G401 (cell line): ENCODE results near the gene ITGAV. TPM values are rescaled to one million over a fixed set of nuclear protein-coding genes. Genes with fewer than 3 reads are reported as not detected.

ENCODE experiments used
- DNase-seq: peaks from one replicate; pipeline ENCODE4 v3.0.0-alpha.2; 2015; ENCODE audit warnings: low spot score
- in situ Hi-C: cut with HindIII; loops from 2 replicates; pipeline ENCODE4 v1.10.0; 2016; ENCODE audit warnings: low sequenced_read_pairs, mixed read lengths
- total RNA-seq: library from RNA; depleted of rRNA; stranded (reverse); fragments of >200 nt; shearing (Covaris generic); gene quantifications from 2 replicates; pipeline ENCODE4 v1.2.3, GENCODE V29; 2014

The ITGAV gene
- total RNA-seq, 1 experiment from 2014 or later, result 172 TPM

DNA sequence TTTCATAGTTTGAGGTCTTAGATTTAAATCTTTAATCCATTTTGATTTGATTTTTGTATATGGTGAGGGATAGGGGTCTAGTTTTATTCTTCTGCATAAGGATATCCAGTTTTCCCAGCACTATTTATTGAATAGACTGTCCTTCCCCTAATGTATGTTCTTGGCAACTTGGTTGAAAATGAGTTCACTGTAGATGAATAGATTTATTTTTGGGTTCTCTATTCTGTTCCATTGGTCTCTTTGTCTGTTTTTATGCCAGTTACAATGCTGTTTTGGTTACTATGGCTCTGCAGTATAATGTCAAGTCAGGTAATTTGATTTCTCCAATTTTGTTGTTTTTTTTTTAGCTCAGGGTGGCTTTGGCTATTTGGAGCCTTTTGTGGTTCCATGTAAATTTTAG, 109.9 kb downstream of the ITGAV start:
- no peak for DNase-seq
- in situ Hi-C loops, result no loop called here

DNA sequence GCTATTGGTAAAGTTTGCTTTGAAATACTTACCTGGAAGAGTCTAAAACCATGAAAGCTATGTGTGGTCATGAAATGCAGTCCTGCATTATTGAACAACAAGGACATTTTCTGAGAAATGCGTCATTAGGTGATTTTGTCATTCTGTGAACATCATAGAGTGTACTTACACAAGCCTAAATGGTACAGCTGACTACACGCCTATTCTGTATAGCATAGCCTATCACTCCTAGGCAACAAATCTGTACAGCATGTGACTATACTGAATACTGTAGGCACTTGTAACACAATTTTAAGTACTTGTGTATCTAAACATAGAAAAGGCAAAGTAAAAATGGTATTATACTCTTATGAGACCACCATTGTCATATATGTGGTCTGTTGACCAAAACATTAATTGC, 112.2 kb downstream of the ITGAV start:
- in situ Hi-C loops, result no loop called here
- DNase-seq, result no peak

DNA sequence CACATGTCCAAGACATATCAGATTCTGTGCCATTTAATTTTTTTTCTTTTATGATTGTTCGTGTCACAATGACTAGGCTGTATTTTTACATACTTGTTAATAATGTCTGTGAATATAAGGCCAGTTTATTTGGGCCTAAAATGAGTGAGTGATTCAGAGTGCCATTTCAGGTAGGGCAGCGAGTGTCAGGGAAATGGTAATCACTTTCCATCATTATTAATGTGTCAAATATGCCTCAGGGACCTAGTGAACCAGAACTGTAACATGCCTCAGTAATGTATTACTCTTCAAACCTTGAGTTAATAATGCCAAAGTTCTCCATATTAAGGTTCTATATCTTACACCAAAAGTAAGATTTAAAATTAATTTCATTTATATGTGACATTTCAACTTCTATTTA, 112.6 kb downstream of the ITGAV start:
- no peak for DNase-seq
- in situ Hi-C loops, result no loop called here

DNA sequence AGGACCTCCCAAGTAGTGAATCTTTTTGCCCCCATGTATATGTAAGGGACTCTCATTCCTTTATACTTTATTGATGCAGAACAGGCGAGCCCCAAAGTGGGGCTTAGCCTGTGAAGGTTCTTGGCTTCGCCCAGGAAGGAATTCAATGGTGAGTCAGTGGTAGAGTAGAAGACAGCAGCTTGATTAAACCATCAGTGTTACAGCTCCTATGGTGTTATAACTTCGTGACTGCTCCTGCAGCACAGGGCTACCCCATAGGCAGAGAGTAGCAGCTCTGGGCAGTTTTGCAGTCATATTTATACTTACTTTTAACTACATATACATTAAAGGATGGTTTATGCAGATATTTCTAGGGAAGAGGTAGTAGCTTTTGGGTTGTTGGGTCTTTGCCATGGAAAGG, 115.0 kb downstream of the ITGAV start:
- in situ Hi-C loops, result no loop called here
- DNase-seq, result no peak

DNA sequence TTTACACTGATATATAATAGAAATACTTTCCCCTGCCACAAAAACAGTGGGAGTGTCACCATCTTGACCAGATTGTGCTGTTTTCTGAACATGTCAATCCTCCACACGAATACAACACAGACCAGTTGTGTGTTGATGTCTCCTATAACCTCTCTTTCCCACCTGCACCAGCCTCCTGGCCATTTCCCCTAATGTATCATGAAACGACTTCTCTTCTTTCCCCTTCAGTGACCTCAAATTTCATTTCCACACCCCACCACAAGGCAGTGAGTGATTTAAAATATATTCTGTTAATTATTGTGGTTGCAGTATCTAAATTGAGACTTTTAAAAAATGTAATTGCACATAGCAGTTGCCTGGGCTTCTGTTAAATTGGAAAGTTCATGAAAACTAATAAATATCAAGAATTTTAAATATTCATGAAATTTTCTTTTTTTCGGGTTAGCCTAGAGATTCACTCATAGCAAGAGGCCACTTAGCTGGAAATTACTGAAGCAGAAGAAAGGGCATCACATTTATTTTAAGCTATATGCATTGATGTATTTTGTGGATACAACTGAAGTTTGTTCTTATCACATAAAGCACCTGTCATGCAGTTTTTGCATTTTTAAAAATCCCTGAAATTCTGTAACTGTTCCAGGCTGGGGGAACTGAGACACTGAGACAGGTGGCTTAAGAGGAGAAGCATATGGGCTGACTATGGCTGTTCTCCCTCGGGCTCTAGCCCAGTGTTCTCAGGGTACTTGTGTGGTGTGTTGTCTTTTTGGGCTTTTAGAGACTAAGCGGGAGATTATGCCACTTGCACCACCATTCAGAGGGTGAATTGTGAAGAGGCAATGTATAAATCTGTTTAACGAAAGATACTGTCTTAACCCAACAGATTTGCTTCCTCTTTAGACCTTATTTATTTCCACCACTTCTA, 119.9 kb downstream of the ITGAV start:
- DNase-seq, result peak; percentile 90
- in situ Hi-C loops, result no loop called here

DNA sequence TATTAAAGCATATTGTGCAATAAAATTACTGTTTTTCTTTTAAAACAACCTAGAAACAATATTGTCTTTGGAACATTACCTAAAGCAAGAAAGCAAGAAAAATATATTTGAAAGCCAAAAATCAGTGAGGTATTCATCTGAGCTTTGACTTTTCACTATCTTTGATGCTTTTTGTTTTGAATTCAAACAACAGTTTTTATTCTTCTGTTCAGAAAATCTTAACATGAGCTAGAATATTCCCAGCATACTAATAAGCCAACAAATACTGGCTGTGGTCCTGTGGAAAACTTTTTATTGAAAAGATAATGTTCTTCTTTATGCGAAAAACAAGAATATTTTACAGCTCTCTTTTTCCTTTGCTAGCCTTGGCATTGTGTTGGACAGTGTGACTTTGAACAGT, 123.8 kb downstream of the ITGAV start:
- in situ Hi-C loops, result no loop called here
- no peak for DNase-seq

DNA sequence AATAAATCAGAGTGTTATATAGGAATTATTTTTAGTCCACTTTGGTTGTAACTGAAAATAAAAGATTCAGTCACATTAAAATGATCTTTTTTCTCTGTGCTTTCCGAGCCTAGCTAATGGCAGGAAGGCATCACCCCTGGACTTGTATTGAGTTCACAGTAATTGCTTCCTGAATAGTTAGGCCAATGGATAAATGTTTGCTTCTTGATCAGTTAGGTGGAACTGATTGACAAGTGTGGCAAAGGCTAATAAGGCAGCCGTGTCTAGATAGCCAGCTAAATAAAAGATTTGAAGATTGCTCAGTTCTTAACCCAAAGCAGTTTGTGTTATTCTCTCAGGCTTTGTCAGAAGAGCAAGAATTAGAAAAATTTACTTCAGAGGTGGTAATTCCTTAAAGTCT, 124.8 kb downstream of the ITGAV start:
- in situ Hi-C loops, result no loop called here
- DNase-seq, result no peak

DNA sequence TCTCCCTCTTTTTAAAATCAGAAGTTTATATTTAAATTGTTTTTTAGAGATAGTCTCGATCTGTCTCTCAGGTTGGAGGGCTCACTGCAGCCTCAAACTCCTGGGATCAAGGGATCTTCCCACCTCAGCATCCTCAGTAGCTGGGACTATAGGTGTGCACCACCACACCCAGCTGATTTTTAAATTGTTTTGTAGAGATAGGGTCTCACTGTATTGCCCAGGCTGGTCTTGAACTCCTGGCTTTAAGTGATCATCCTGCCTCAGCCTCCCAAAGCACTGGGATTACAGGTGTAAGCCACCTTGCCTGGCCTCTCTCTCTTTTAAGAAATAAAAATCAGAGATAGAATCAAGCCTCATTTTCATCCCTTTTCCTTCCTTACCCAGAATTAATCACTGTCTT, 126.1 kb downstream of the ITGAV start:
- in situ Hi-C loops, result no loop called here
- DNase-seq, result no peak

DNA sequence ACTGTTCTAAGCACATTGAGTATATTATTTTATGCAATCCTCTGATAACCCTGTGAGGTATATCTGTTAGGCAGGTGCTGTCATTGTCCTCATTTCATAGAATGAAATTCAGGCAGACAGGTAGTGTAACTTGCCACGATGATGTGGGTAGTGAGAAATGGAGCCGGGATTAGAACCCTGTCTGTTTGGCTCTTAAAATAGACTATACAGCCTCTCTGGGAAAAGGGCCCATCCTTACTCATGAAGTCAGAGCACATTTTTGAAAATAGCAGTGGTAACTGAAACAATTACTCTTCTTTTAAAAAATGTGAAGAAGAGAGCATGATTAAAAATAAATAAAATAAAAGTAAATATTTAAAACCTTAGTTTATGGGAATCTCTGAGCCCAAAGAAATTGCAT, 127.0 kb downstream of the ITGAV start:
- DNase-seq, result no peak
- in situ Hi-C loops, result no loop called here

DNA sequence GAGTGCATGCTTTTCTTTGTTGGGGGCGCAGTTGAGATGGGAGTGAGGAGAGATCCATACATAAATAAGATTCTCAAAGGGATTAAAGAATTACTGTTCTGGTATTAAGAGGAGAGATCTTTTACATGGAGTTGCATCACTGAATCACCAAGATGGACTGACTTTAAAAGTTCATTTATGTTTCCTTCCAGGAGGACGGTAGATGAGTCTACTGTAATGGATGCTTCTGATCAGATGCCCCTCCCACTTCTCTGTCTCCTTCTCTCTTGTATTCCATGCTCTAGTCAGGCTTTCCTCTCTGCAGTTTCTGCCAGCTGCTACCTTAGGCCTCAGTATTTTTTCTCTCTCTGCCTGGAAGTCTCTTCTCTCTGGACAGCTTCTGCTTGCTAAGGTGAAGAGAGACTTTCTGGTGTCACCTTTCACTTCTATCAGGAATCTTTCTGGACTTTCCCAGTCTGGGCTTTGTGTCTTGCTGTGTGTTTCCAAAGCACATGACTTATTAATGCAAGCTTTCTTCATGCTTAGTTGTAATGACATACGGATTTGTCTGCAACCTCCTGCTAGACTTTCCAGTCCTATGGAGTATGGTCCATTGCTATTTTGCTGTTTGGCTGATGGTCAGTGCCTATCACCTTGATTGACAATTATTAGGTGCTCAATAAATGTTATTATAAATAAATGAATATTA, 127.6 kb downstream of the ITGAV start:
- DNase-seq, result peak; percentile 51
- in situ Hi-C loops, result no loop called here

DNA sequence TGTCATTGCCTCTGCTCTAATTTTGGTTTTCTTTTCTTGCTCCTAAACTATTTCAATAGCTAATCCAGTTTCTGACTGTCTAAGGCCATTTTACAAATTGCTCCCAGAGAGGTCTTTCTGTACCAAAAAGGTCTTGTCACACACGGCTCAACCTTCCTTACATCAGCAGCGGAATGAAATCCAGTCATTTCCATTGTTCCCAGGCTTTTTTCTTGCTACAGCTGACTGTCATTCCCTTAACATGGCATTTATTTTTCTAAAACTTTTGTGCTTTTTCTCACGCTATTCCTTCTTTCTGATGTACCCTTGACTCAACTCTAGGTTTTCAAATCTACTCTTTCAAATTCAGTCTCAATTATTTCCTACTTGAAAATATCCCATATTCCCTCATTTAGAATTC, 128.3 kb downstream of the ITGAV start:
- in situ Hi-C loops, result no loop called here
- DNase-seq, result no peak

DNA sequence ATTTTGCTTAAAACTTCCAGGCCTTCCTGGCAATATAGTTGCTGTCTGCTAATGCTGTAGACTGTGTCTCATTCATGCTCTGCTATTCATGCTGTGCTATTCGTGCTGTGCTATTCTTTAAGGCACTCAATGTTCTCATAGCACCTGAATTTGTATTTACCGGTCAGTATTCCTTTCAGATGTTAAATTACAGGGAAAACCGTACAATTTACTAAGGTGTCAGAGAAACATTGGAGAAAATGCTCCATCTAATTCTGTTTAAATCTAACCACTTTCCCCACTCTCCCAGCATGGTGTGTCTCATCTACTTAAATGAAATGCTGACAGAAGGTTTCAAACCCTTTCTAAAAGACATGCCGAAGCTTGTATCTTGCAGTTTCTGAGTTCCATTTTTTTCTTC, 129.0 kb downstream of the ITGAV start:
- peak; percentile 57 for DNase-seq

DNA sequence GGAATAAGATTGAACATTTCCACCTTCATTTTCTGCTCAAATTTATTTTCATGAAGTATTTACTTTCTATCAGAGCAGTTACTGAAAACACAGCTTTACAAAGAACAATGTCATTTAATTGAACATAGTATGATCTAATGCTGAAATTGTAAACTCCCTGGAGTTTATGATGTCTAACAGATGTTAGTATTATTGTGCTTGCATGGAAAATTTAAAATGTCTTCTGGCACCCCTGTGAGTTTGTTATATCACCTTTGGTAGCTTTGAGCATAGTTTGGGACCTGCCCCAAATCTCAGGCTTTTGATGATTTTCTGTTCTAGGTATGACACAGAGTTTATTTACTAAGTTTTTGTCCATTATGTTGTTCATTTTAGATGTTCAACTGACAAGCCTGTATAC, 132.1 kb downstream of the ITGAV start:
- in situ Hi-C loops, result no loop called here
- DNase-seq, result no peak

More for the DNA sequence above, 129.0 kb downstream of the ITGAV start:
- in situ Hi-C loops, result no loop called here

DNA sequence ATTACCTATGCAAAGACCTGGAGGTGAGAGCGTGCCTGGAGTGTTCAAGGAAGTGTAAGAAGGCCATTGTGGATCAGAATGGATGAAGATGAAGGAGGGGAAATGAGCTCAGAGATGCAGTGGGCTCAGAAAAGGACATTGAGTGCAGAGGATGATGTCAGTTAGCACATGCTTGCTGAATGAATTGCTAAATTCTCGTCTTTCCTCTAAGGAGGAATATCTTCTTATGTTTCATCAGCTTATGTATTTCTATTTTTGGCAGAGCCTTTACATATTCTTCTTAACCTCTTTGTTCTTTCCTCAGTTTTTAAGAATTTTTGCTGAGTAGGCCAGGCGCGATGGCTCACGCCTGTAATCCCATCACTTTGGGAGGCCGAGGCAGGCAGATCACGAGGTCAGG, 134.9 kb downstream of the ITGAV start:
- in situ Hi-C loops, result no loop called here
- DNase-seq, result no peak

DNA sequence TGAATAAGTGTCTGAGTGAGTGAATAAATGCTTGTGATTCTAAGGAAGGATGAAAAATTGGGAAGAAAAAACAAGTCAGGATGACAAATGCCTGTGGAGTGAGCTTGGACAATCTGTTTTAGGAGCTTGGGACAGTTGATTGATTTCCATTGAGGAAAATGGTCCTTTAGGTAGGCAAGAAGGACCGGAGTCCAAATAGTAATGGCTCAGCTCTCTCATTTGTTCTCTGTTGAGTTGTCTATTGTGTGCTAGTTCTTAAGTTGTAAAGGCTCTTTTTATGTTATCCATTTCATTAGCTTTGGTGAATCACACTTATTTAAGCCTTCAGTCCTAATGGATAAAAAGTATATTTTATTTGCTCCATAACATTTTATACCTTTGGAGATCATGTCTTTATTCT, 135.9 kb downstream of the ITGAV start:
- in situ Hi-C loops, result no loop called here
- no peak for DNase-seq

DNA sequence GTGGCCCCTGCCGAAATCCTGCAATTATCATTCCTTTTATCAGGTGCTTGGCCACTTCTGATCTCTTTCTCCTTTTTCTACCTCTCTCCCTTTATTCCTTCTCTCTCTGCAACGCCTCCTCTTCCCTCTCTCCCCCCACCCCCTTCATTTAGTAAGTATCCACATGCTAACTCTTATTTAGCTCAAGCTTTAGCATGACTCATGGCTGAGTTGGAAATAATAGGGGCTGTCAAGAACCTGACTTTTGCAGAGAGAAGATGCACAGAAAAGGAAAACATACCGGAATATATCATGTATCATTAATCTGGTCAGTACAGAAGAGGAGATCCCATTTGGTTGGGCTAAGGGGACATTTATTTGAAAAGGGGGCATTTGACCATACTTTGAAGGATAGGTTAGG, 137.1 kb downstream of the ITGAV start:
- DNase-seq, result no peak
- in situ Hi-C loops, result no loop called here

DNA sequence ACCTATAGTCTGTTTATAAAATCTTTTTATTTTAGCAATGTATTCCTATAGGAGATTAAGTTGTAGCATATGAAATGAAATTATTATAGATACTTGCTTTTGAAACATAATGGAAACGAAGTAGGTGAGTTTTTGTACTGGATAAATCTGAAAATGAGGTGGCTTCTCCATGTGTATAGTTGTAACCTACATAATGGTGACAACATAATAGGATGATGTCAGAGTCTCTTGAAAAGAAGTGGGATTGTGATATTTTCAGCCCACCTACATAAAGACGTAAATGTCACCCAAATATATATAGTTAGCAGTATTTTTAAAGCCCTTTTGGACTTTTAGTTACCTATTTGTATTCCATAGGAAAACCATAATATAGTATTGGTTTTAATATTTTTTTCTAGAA, 138.8 kb downstream of the ITGAV start:
- in situ Hi-C loops, result no loop called here
- no peak for DNase-seq
